NCI-H748 (cell line): Measurements from ENCODE around the gene TOMM34.

Experiments
- DNase-seq: peaks from one replicate; lab custom pipeline; 2025; ENCODE audit not compliant: unreplicated experiment; lab: John Stamatoyannopoulos, UW

Gene TOMM34

DNA sequence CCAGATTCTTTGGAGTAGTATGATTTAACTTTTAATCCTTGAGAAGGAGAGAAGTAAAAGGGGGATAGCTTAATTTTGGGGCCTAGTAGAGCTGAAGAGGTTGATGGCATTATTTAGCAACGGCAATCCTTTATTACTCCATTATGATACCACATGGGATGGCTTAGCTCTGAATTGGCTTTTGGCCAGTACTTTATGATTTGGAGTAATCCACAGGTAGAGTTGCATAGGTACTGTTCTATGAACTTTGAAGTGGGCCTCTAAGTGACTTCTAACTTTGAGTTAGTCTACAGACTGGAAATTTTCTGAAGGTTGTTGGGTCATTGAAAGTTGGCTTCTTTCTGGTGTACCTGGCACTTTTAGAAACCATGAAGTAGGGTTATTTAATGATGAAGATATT, 63.1 kb downstream of the TOMM34 start:
- no peak for DNase-seq

DNA sequence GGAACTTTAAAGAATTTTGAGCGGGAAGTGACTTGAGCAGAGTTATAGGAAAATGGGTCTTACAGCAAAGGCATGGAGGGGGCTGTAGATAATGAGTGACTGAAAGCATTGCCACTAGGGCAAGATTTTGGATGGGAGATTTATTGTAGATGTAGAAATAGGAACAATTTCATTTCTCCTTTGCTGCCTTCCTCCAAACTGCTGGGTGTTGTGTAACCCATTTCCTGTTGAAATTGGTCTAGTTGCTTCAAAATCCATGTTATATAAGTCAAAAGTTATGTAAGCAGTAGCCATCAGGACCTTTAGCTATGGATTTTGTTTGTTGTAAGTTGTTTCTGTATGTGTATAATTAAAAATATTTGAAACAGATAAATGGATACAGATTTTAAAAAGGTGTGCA, 63.6 kb downstream of the TOMM34 start:
- no peak for DNase-seq

DNA sequence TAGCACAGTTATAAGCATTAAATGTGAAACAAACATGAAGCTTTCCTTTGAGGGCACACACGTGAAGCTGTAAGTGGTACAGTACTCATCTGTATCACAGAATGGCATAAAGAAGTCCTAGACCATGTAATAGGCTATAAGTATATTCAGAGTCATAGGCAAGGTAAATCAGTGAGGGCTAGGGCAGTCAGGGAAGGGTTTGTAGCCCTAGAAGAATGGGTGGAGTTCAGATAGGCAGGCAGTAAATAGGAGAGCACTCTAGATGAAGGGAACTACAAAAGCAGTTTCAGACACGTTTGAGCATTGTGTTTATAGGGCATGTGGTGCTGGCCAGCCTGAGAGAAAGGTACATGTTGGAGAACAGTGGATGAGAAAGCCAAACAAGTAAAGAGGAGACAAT, 65.2 kb downstream of the TOMM34 start:
- DNase-seq, result no peak
